HUES6 (cell line): Measurements from ENCODE around the gene ANKRD6.
"Not testable (repeated sequence)": the region's sequence is repeated elsewhere in the genome, so short reads cannot be mapped to it uniquely, and the experiment has no call there.

ENCODE experiments used
- H3K27ac ChIP-seq: 2 replicates; pipeline ENCODE4 v1.7.0; 2013; ENCODE audit warnings: low read depth, mild to moderate bottlenecking, low read length, inconsistent platforms
- H3K27me3 ChIP-seq: 2 replicates; pipeline ENCODE4 v1.6.1; 2013; ENCODE audit warnings: low read length; ENCODE audit not compliant: control insufficient read depth, insufficient read depth
- H3K36me3 ChIP-seq: 2 replicates; pipeline ENCODE4 v1.6.1; 2013; ENCODE audit warnings: low read length; ENCODE audit not compliant: control insufficient read depth, insufficient read depth
- H3K4me1 ChIP-seq: 2 replicates; pipeline ENCODE4 v1.6.1; 2013; ENCODE audit warnings: low read length; ENCODE audit not compliant: control insufficient read depth, insufficient read depth
- H3K4me3 ChIP-seq: 2 replicates; pipeline ENCODE4 v1.5.1; 2013; ENCODE audit warnings: low read depth, low read length
- H3K9ac ChIP-seq: one replicate; pipeline ENCODE4 v1.6.1; 2013; ENCODE audit warnings: mild to moderate bottlenecking, low read length
- H3K9me3 ChIP-seq: 2 replicates; pipeline ENCODE4 v1.6.1; 2013; ENCODE audit warnings: low read depth, low read length; ENCODE audit not compliant: control insufficient read depth, insufficient read depth

The ANKRD6 gene

GRCh38 chr6:89630488-89630887 is 197.5 kb downstream of the ANKRD6 start:
- no peak overlapping the region for H3K27ac ChIP-seq
- no peak overlapping the region for H3K4me3 ChIP-seq
- no peaks in the 10 kb centered on the region for H3K9me3 ChIP-seq
- peaks cover 8% of the 10 kb centered on the region; the same call in 1 of the 2 replicates for H3K36me3 ChIP-seq
- H3K9ac ChIP-seq = no peak overlapping the region
- H3K27me3 ChIP-seq = no peaks in the 10 kb centered on the region
- peaks cover 3% of the 10 kb centered on the region; the same call in 1 of the 2 replicates for H3K4me1 ChIP-seq

GRCh38 chr6:89636412-89636811 is 203.5 kb downstream of the ANKRD6 start:
- not testable (repeated sequence) for H3K9me3 ChIP-seq, H3K27ac ChIP-seq, H3K4me3 ChIP-seq, H3K9ac ChIP-seq, H3K27me3 ChIP-seq, H3K4me1 ChIP-seq
- peaks cover 10% of the 10 kb centered on the region for H3K36me3 ChIP-seq

GRCh38 chr6:89637960-89638319 is 205.0 kb downstream of the ANKRD6 start:
- H3K4me1 ChIP-seq = 0 out of 2 replicates have a peak, but pooled peaks cover 3% of the 10 kb centered on the region
- H3K27ac ChIP-seq = peak overlapping the region; percentile 48; the same call in 1 of the 2 replicates
- H3K36me3 ChIP-seq = peaks cover 22% of the 10 kb centered on the region
- peak overlapping the region; percentile 89 for H3K9ac ChIP-seq
- peak overlapping the region; percentile 85 for H3K4me3 ChIP-seq
- no peaks in the 10 kb centered on the region for H3K27me3 ChIP-seq
- no peaks in the 10 kb centered on the region for H3K9me3 ChIP-seq

GRCh38 chr6:89638320-89639195 is 205.6 kb downstream of the ANKRD6 start, which contains the start of gene LYRM2:
TSS of gene LYRM2 (minus strand) at chr6:89638747. CDS start at chr6:89638716, 31 bp downstream.
- H3K27ac ChIP-seq = peak within 1 kb of the TSS; percentile 48; the same call in 1 of the 2 replicates
- 0 out of 2 replicates have a peak, but pooled peaks cover 3% of the 10 kb centered on the region for H3K4me1 ChIP-seq
- peak within 1 kb of the TSS; percentile 89 for H3K9ac ChIP-seq
- no peaks in the 10 kb centered on the region for H3K9me3 ChIP-seq
- H3K27me3 ChIP-seq = no peaks in the 10 kb centered on the region
- peak within 1 kb of the TSS; percentile 85 for H3K4me3 ChIP-seq
- H3K36me3 ChIP-seq = peaks cover 28% of the 10 kb centered on the region

- Histone ChIP-seq H3K27me3 (no peaks in the 10 kb centered on the region), H3K4me1 (0 out of 2 replicates have a peak, but pooled peaks cover 3% of the 10 kb centered on the region), H3K9me3 (no peaks in the 10 kb centered on the region), H3K27ac (no peak overlapping the region), H3K9ac (no peak overlapping the region), H3K4me3 (no peak overlapping the region), H3K36me3 (peaks cover 49% of the 10 kb centered on the region)
Observed at GRCh38 chr6:89640804-89641203, 207.9 kb downstream of the ANKRD6 start.

GRCh38 chr6:89641581-89641980 is 208.6 kb downstream of the ANKRD6 start:
- H3K27me3 ChIP-seq, H3K27ac ChIP-seq, H3K4me3 ChIP-seq, H3K4me1 ChIP-seq, H3K9ac ChIP-seq, H3K9me3 ChIP-seq: not testable (repeated sequence)
- peaks cover 51% of the 10 kb centered on the region for H3K36me3 ChIP-seq

- Histone ChIP-seq H3K9me3 (no peaks in the 10 kb centered on the region), H3K4me1 (0 out of 2 replicates have a peak, but pooled peaks cover 3% of the 10 kb centered on the region), H3K9ac (no peak overlapping the region), H3K27me3 (no peaks in the 10 kb centered on the region), H3K36me3 (peaks cover 64% of the 10 kb centered on the region), H3K4me3 (no peak overlapping the region), H3K27ac (no peak overlapping the region)
Observed at GRCh38 chr6:89642956-89643355, 210.0 kb downstream of the ANKRD6 start.

GRCh38 chr6:89643406-89643805 is 210.5 kb downstream of the ANKRD6 start:
- no peak overlapping the region for H3K27ac ChIP-seq

GRCh38 chr6:89644864-89645263 is 211.9 kb downstream of the ANKRD6 start:
- Histone ChIP-seq H3K4me3 (no peak overlapping the region), H3K27ac (no peak overlapping the region), H3K9me3 (no peaks in the 10 kb centered on the region), H3K9ac (no peak overlapping the region), H3K36me3 (peaks cover 84% of the 10 kb centered on the region), H3K4me1 (no peaks in the 10 kb centered on the region), H3K27me3 (no peaks in the 10 kb centered on the region)

More at GRCh38 chr6:89643406-89643805, 210.5 kb downstream of the ANKRD6 start:
- Histone ChIP-seq H3K9me3 (no peaks in the 10 kb centered on the region), H3K27me3 (no peaks in the 10 kb centered on the region), H3K4me3 (no peak overlapping the region), H3K4me1 (0 out of 2 replicates have a peak, but pooled peaks cover 3% of the 10 kb centered on the region), H3K9ac (no peak overlapping the region), H3K36me3 (peaks cover 69% of the 10 kb centered on the region)

GRCh38 chr6:89649682-89650081 is 216.7 kb downstream of the ANKRD6 start:
- Histone ChIP-seq H3K27ac (no peak overlapping the region), H3K27me3 (no peaks in the 10 kb centered on the region), H3K4me3 (no peak overlapping the region), H3K9me3 (no peaks in the 10 kb centered on the region), H3K36me3 (peaks cover 98% of the 10 kb centered on the region), H3K9ac (no peak overlapping the region), H3K4me1 (no peaks in the 10 kb centered on the region)

GRCh38 chr6:89650579-89650978 is 217.6 kb downstream of the ANKRD6 start:
- no peaks in the 10 kb centered on the region for H3K4me1 ChIP-seq
- peaks cover 98% of the 10 kb centered on the region for H3K36me3 ChIP-seq
- H3K27ac ChIP-seq = no peak overlapping the region
- H3K27me3 ChIP-seq = no peaks in the 10 kb centered on the region
- H3K4me3 ChIP-seq = no peak overlapping the region
- H3K9me3 ChIP-seq = no peaks in the 10 kb centered on the region
- H3K9ac ChIP-seq = no peak overlapping the region
